A549 (cell line): ENCODE results near the gene WDR35.

ENCODE experiments used
- EP300 ChIP-seq, 2 experiments: fragments of >200 bp; sonication (Bioruptor Twin); formaldehyde crosslinking; IDR thresholded peaks; 2 replicates in 1 of 2; 3 replicates in 1 of 2; pipeline ENCODE4 v1.6.1; 2016 to 2017
- HOXA7 ChIP-seq: fragments of 250-450 bp; sonication (Bioruptor Pico); IDR thresholded peaks from 2 replicates; pipeline ENCODE4 v1.5.0; 2020; ENCODE audit warnings: mild to moderate bottlenecking, moderate library complexity
- MAFK ChIP-seq: fragments of 450-650 bp; IDR thresholded peaks from 2 replicates; pipeline ENCODE4 v1.6.1; 2014; ENCODE audit not compliant: partially characterized antibody
- NR3C1 ChIP-seq: fragments of >200 bp; sonication (Bioruptor Twin); formaldehyde crosslinking; IDR thresholded peaks from 3 replicates; pipeline ENCODE4 v1.6.1; 2017
- POLR2A ChIP-seq: IDR thresholded peaks from 2 replicates; pipeline ENCODE4 v1.6.1; 2012; ENCODE audit warnings: mild to moderate bottlenecking, low read length
- RARB ChIP-seq: fragments of 250-450 bp; sonication (Bioruptor Pico); IDR thresholded peaks from 2 replicates; pipeline ENCODE4 v1.8.0; 2021; ENCODE audit warnings: mild to moderate bottlenecking, moderate library complexity
- SMC3 ChIP-seq: fragments of >200 bp; sonication (Bioruptor Twin); formaldehyde crosslinking; IDR thresholded peaks from 3 replicates; pipeline ENCODE4 v1.6.1; 2018; ENCODE audit warnings: inconsistent platforms
- ZFP36 ChIP-seq: fragments of 450-650 bp; IDR thresholded peaks from 2 replicates; pipeline ENCODE4 v1.6.1; 2014; ENCODE audit warnings: borderline replicate concordance; ENCODE audit not compliant: partially characterized antibody
- TF ChIP-seq, protein P1 (sequence below): IDR thresholded peaks from 2 replicates; pipeline ENCODE4 v1.6.1; 2012
- TF ChIP-seq, protein P2 (sequence below): fragments of >200 bp; sonication (Bioruptor Twin); formaldehyde crosslinking; IDR thresholded peaks from 3 replicates; pipeline ENCODE4 v1.5.1; 2016

DNA sequence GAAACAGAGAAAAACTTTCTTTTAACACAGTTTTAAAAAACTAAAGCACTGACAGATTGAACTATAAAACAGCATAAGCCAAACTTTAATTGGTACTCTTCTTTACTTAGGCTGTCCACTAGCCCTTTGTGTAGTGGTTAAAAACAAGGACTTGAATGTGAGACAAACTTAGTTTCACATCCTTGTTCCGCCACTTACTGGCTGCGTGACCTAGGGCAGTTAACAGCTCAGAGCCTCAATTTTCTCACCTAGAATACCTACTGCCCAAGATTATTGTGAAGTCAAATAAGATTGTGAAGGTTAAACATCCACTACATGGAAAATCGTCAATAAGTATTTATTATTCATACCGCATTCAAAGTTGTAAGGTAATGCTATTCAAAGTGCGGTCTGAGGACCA lies 2.0 kb downstream of the WDR35 start:
- TF ChIP-seq, protein P1, sequence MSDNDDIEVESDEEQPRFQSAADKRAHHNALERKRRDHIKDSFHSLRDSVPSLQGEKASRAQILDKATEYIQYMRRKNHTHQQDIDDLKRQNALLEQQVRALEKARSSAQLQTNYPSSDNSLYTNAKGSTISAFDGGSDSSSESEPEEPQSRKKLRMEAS = no peak
- TF ChIP-seq SMC3 (no peak), RARB (CRISPR knock-in tag) (no peak), HOXA7 (CRISPR knock-in tag) (no peak), EP300 (IDR thresholded peaks at IDR 0.05) (no peak), ZFP36 (no peak), POLR2A (no peak), NR3C1 (no peak), MAFK (no peak)
- TF ChIP-seq, protein P2, sequence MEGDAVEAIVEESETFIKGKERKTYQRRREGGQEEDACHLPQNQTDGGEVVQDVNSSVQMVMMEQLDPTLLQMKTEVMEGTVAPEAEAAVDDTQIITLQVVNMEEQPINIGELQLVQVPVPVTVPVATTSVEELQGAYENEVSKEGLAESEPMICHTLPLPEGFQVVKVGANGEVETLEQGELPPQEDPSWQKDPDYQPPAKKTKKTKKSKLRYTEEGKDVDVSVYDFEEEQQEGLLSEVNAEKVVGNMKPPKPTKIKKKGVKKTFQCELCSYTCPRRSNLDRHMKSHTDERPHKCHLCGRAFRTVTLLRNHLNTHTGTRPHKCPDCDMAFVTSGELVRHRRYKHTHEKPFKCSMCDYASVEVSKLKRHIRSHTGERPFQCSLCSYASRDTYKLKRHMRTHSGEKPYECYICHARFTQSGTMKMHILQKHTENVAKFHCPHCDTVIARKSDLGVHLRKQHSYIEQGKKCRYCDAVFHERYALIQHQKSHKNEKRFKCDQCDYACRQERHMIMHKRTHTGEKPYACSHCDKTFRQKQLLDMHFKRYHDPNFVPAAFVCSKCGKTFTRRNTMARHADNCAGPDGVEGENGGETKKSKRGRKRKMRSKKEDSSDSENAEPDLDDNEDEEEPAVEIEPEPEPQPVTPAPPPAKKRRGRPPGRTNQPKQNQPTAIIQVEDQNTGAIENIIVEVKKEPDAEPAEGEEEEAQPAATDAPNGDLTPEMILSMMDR = no peak
